Prostate gland (tissue), 2 donors: ENCODE results near the gene ADARB2.

Experiments
- CTCF ChIP-seq, 4 experiments: fragments of 200-600 bp in 2 of 4; fragments of 450-650 bp in 2 of 4; sonication (generic) in 2 of 4; IDR thresholded peaks; 1 replicate in 3 of 4; 2 replicates in 1 of 4; pipeline ENCODE4 v1.5.1; 2016 to 2019; ENCODE audit warnings: antibody characterized with exemption in 4 of 4, mild to moderate bottlenecking in 2 of 4, moderate library complexity in 2 of 4
- POLR2A ChIP-seq: fragments of 450-650 bp; IDR thresholded peaks from one replicate; pipeline ENCODE4 v1.6.1; 2016; ENCODE audit warnings: antibody characterized with exemption, mild to moderate bottlenecking
- POLR2AphosphoS5 ChIP-seq: sonication (generic); formaldehyde crosslinking; IDR thresholded peaks from one replicate; pipeline ENCODE4 v1.6.1; 2017; ENCODE audit warnings: antibody characterized with exemption

- TF ChIP-seq CTCF (IDR thresholded peaks at IDR 0.05), result no peak
- TF ChIP-seq POLR2A, result no peak
- TF ChIP-seq POLR2AphosphoS5, result no peak
These were observed 389.2 kb downstream of the ADARB2 start for GRCh38 chr10:1347962-1348772.
